H1 (cell line): ENCODE measurements around the gene VSNL1. TPM values are rescaled to one million over a fixed set of nuclear protein-coding genes. Genes with fewer than 3 reads are reported as not detected.

Experiments used
- CTCF ChIA-PET: fragments of 300-600 bp; sonication (Branson Sonifier 250); formaldehyde crosslinking; loops from one replicate; lab custom pipeline; 2021; ENCODE audit not compliant: partially characterized antibody; lab: Charles Lee
- POLR2A ChIA-PET: fragments of 300-600 bp; sonication (Branson Sonifier 250); formaldehyde crosslinking; loops from one replicate; lab custom pipeline; 2021; ENCODE audit warnings: inconsistent platforms; ENCODE audit not compliant: partially characterized antibody; lab: Charles Lee
- DNase-seq, 2 experiments: peaks; one replicate each; pipeline versions ENCODE4 v3.0.0 to v3.0.0-alpha.2; 2010 to 2022; ENCODE audit warnings: low spot score in 2 of 2, low read depth in 1 of 2, mixed read lengths in 1 of 2
- FAIRE-seq: peaks from 2 replicates; lab custom pipeline; 2011; peaks lifted over from hg19 to GRCh38; lab: Jason Lieb, UNC
- H2AFZ ChIP-seq: 2 replicates; pipeline ENCODE4 v1.8.1; 2012; ENCODE audit warnings: low read length, inconsistent platforms
- H2AK5ac ChIP-seq: 2 replicates; pipeline ENCODE4 v1.6.1; 2013; ENCODE audit warnings: low read depth, low read length
- H2BK120ac ChIP-seq: replicated peaks from 2 replicates; pipeline ENCODE3; 2013; ENCODE audit warnings: low read depth, low read length, inconsistent platforms
- H2BK12ac ChIP-seq: 2 replicates; pipeline ENCODE4 v1.6.1; 2013; ENCODE audit warnings: low read depth, low read length
- H2BK15ac ChIP-seq: 2 replicates; pipeline ENCODE4 v1.6.1; 2013; ENCODE audit warnings: low read length
- H2BK20ac ChIP-seq: 2 replicates; pipeline ENCODE4 v1.6.1; 2013; ENCODE audit warnings: low read length
- H2BK5ac ChIP-seq: 2 replicates; pipeline ENCODE4 v1.6.1; 2013; ENCODE audit warnings: low read depth, low read length
- H3K14ac ChIP-seq: 2 replicates; pipeline ENCODE4 v1.6.1; 2013; ENCODE audit warnings: inconsistent platforms; ENCODE audit not compliant: insufficient read length
- H3K18ac ChIP-seq: 2 replicates; pipeline ENCODE4 v1.6.1; 2013; ENCODE audit warnings: low read length; ENCODE audit errors: extremely low read depth
- H3K23ac ChIP-seq: 2 replicates; pipeline ENCODE4 v1.6.1; 2013; ENCODE audit warnings: inconsistent platforms; ENCODE audit not compliant: insufficient read length
- H3K23me2 ChIP-seq: 2 replicates; pipeline ENCODE4 v1.6.1; 2013; ENCODE audit warnings: low read depth, low read length
- H3K27ac ChIP-seq: 2 replicates; pipeline ENCODE4 v1.6.1; 2011; ENCODE audit warnings: low read depth, low read length, inconsistent platforms
- H3K27me3 ChIP-seq, 4 experiments: replicated peaks in 1 of 4; 1 replicate in 1 of 4; 2 replicates in 3 of 4; pipeline versions ENCODE4 v1.6.1 to v1.8.1; 2011 to 2013; ENCODE audit warnings: low read length in 3 of 4, mild to moderate bottlenecking in 3 of 4, inconsistent platforms in 2 of 4, mixed read lengths in 2 of 4, moderate library complexity in 1 of 4; ENCODE audit not compliant: control insufficient read depth in 3 of 4, insufficient read depth in 3 of 4; ENCODE audit errors: extremely low read depth in 1 of 4
- H3K36me3 ChIP-seq, 4 experiments: 2 replicates each; pipeline versions ENCODE4 v1.6.1 to v1.8.1; 2011 to 2013; ENCODE audit warnings: mild to moderate bottlenecking in 4 of 4, low read length in 3 of 4, moderate library complexity in 2 of 4, control low read depth in 1 of 4, inconsistent platforms in 1 of 4; ENCODE audit not compliant: insufficient read depth in 4 of 4, control insufficient read depth in 2 of 4
- H3K4ac ChIP-seq: replicated peaks from 2 replicates; pipeline ENCODE3; 2013; ENCODE audit warnings: low read length, low read depth, mixed read lengths, inconsistent platforms; ENCODE audit not compliant: insufficient read length
- H3K4me1 ChIP-seq, 4 experiments: replicated peaks in 1 of 4; 1 replicate in 1 of 4; 2 replicates in 3 of 4; pipeline versions ENCODE4 v1.6.1 to v1.8.1; 2011 to 2013; ENCODE audit warnings: low read length in 3 of 4, inconsistent platforms in 2 of 4, mixed read lengths in 1 of 4; ENCODE audit not compliant: insufficient read depth in 4 of 4, control insufficient read depth in 3 of 4
- H3K4me2 ChIP-seq, 2 experiments: 2 replicates each; pipeline versions ENCODE4 v1.6.1 to v1.8.1; 2011 to 2013; ENCODE audit warnings: low read depth in 2 of 2, low read length in 2 of 2, control low read depth in 1 of 2, inconsistent platforms in 1 of 2, mild to moderate bottlenecking in 1 of 2; ENCODE audit not compliant: insufficient read depth in 1 of 2
- H3K4me3 ChIP-seq, 4 experiments: fragments of 200-600, 300-600 bp in 1 of 4; sonication (generic), shearing (Covaris generic), sonication (Bioruptor Twin) in 1 of 4; 2 replicates each; pipeline versions ENCODE4 v1.5.1 to v1.8.1; 2011 to 2016; ENCODE audit warnings: low read length in 4 of 4, low read depth in 3 of 4, control low read depth in 2 of 4, inconsistent platforms in 2 of 4, mild to moderate bottlenecking in 2 of 4, mixed read lengths in 1 of 4, moderate library complexity in 1 of 4; ENCODE audit not compliant: insufficient read depth in 2 of 4; ENCODE audit errors: extremely low read depth in 1 of 4
- H3K56ac ChIP-seq: replicated peaks from 2 replicates; pipeline ENCODE3; 2013; ENCODE audit warnings: low read depth, mild to moderate bottlenecking, mixed read lengths, low read length, inconsistent platforms; ENCODE audit not compliant: insufficient read length
- H3K79me1 ChIP-seq: 2 replicates; pipeline ENCODE4 v1.6.1; 2013; ENCODE audit warnings: low read depth, low read length, control low read depth
- H3K79me2 ChIP-seq, 2 experiments: 2 replicates each; pipeline versions ENCODE4 v1.6.1 to v1.8.1; 2012 to 2013; ENCODE audit warnings: low read length in 2 of 2, mild to moderate bottlenecking in 2 of 2, inconsistent platforms in 1 of 2; ENCODE audit not compliant: insufficient read depth in 2 of 2, control insufficient read depth in 1 of 2
- H3K9ac ChIP-seq, 4 experiments: replicated peaks in 1 of 4; 1 replicate in 1 of 4; 2 replicates in 3 of 4; pipeline versions ENCODE4 v1.6.1 to v1.8.1; 2011 to 2013; ENCODE audit warnings: low read depth in 3 of 4, low read length in 3 of 4, control low read depth in 2 of 4, mild to moderate bottlenecking in 2 of 4, moderate library complexity in 2 of 4, inconsistent platforms in 1 of 4; ENCODE audit errors: extremely low read depth in 1 of 4
- H3K9me3 ChIP-seq, 2 experiments: 2 replicates each; pipeline versions ENCODE4 v1.6.1 to v1.8.1; 2012 to 2013; ENCODE audit warnings: mild to moderate bottlenecking in 2 of 2, moderate library complexity in 2 of 2, control low read depth in 1 of 2, inconsistent platforms in 1 of 2, low read depth in 1 of 2, low read length in 1 of 2, mixed read lengths in 1 of 2; ENCODE audit not compliant: insufficient read depth in 2 of 2
- H4K20me1 ChIP-seq, 2 experiments: replicated peaks in 1 of 2; 2 replicates each; pipeline versions ENCODE3 to v1.8.1; 2011 to 2013; ENCODE audit warnings: inconsistent platforms in 2 of 2, low read length in 2 of 2, mild to moderate bottlenecking in 1 of 2; ENCODE audit not compliant: insufficient read depth in 2 of 2, control insufficient read depth in 1 of 2
- H4K5ac ChIP-seq: 2 replicates; pipeline ENCODE4 v1.6.1; 2013; ENCODE audit warnings: low read length, low read depth, mixed read lengths, inconsistent platforms; ENCODE audit not compliant: insufficient read length
- H4K8ac ChIP-seq: 2 replicates; pipeline ENCODE4 v1.8.0; 2013; ENCODE audit warnings: mild to moderate bottlenecking, moderate library complexity, low read length, inconsistent platforms; ENCODE audit not compliant: insufficient read depth; ENCODE audit errors: extremely low read depth
- H4K91ac ChIP-seq: replicated peaks from 2 replicates; pipeline ENCODE3; 2013; ENCODE audit warnings: low read length, mixed read lengths, inconsistent platforms; ENCODE audit not compliant: insufficient read length
- NANOG ChIP-seq: IDR thresholded peaks from 2 replicates; pipeline ENCODE4 v1.6.1; 2011; ENCODE audit warnings: low read length, low read depth, mild to moderate bottlenecking, inconsistent platforms; ENCODE audit not compliant: insufficient read depth, poor library complexity, severe bottlenecking
- WGBS, 2 experiments: shearing (Covaris generic) in 1 of 2; methylation state at CpG; one replicate each; pipeline versions ENCODE4 v1.1.6 to v1.1.7; 2013 to 2015; ENCODE audit warnings: low lambda C conversion rate in 2 of 2, mixed read lengths in 2 of 2, inconsistent platforms in 1 of 2, low coverage in 1 of 2, missing lambda C conversion rate in 1 of 2; ENCODE audit not compliant: insufficient replicate concordance in 2 of 2, insufficient coverage in 1 of 2, insufficient read length in 1 of 2; ENCODE audit errors: extremely low coverage in 1 of 2, missing lambda C conversion rate in 1 of 2; 5-methylcytosine and 5-hydroxymethylcytosine counted together
- polyA plus RNA-seq, 7 experiments: library from polyadenylated mRNA; depleted of rRNA in 3 of 7; stranded (reverse) in 5 of 7; unstranded in 2 of 7; fragments of >200 nt in 5 of 7; fragments of 200-250 nt in 2 of 7; gene quantifications; 1 replicate in 5 of 7; 2 replicates in 1 of 7; 4 replicates in 1 of 7; pipeline versions ENCODE4 v1.2.1 to v1.2.3, GENCODE V29; 2011 to 2013; ENCODE audit warnings: missing spikeins in 2 of 7, mixed read lengths in 2 of 7
- total RNA-seq: library from RNA; stranded (reverse); fragmentation: NEBNext Ultra II Directional; extraction: Animal tissue kit (Norgen Biotek cat#: 25700); gene quantifications from 2 replicates; pipeline ENCODE4 v1.2.1, GENCODE V29; 2021

Gene VSNL1
- total and polyA plus RNA-seq, 2 of the 8 experiments (the other 6 are each of a cell fraction or from before 2014, with no cell fraction given): 49.4 to 108 TPM

GRCh38 chr2:17644997-17645720 lies 104.7 kb downstream of the VSNL1 start:
- no peak overlapping the region for H4K8ac ChIP-seq
- no peak overlapping the region for H3K4ac ChIP-seq
- H3K4me1 ChIP-seq: peaks cover 0 to 4% (median under 1%) of the 10 kb centered on the region in 4 experiments; a peak in 2 of 7 replicates
- H3K79me2 ChIP-seq: no peaks in the 10 kb centered on the region
- no peaks in the 10 kb centered on the region for H3K27me3 ChIP-seq
- no peak overlapping the region for H2BK120ac ChIP-seq
- POLR2A ChIA-PET: interaction anchor here (1.7 kb wide), 1 partner anchor 15 kb away, joined by 3 read pairs; no protein-coding TSS in a partner anchor
- no peak overlapping the region for H2BK20ac ChIP-seq
- no peaks in the 10 kb centered on the region for H3K9me3 ChIP-seq
- H2BK5ac ChIP-seq: no peak overlapping the region
- 90% methylated on average over 4 of the region's 4 CpGs; no CpG with 5 or more reads in 1 of the 2 experiments for WGBS, 2 experiments
- no peaks in the 10 kb centered on the region for H3K23me2 ChIP-seq
- DNase-seq (no peak), FAIRE-seq (no peak)
- H3K36me3 ChIP-seq: peaks cover 0 to 12% (median 3%) of the 10 kb centered on the region in 4 experiments; a peak in 3 of 8 replicates
- no peak overlapping the region for H3K4me2 ChIP-seq
- H3K79me1 ChIP-seq: no peaks in the 10 kb centered on the region; the same call in 1 of the 2 replicates
- CTCF ChIA-PET: interaction anchor here (0.6 to 7.0 kb wide), 55 partner anchors 10 to 871 kb away, joined by 3 to 119 read pairs (median 4); partner anchors contain the start of gene VSNL1
- H3K18ac ChIP-seq: no peak overlapping the region
- no peak overlapping the region for H3K23ac ChIP-seq
- H4K20me1 ChIP-seq: no peaks in the 10 kb centered on the region
- H3K27ac ChIP-seq: no peak overlapping the region
- no peak overlapping the region for H3K56ac ChIP-seq
- H2AK5ac ChIP-seq: no peak overlapping the region
- H3K4me3 ChIP-seq: no peak overlapping the region
- H4K5ac ChIP-seq: no peak overlapping the region
- no peak overlapping the region for H2BK15ac ChIP-seq
- H2BK12ac ChIP-seq: no peak overlapping the region
- H3K9ac ChIP-seq: no peak overlapping the region
- no peak overlapping the region for H4K91ac ChIP-seq
- H3K14ac ChIP-seq: no peak overlapping the region
- H2AFZ ChIP-seq: no peak overlapping the region
- no peak for TF ChIP-seq NANOG
